ENCODE data around the gene CDK15.

DNA sequence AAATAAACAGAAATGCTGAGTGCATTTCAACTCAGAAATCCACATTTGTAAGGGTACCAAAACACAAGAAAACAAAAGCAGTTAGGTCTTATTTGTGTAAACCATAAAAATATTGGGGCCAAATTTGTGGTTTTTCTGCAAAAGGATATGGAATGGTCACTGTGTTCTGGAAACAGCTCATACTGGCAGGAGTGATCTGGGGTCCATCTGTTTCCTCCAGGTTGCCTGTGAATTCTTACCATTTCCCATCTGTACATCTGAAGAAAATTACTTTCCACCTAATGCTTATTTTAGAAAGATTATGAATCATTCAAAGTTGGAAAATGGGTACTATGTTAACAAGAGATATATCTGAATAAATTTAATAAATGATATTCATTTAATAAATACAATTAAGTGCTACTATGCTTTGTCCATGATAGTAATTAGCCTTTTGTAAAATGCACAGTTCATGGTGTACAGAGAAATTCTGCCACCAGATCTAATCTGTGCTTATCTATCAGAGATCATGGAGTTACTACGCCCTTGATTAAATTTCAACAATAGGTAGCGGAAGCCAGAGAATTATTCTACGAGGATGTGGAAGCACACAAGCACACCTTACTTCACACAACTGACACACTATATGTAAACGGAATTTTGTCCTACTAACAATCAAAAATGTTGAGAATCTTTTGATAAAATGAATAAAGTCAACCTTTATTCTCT lies 36.5 kb upstream of the CDK15 start:
- TF ChIP-seq POLR2A (IDR thresholded peaks at IDR 0.05), result no peak
- TF ChIP-seq, protein P1, sequence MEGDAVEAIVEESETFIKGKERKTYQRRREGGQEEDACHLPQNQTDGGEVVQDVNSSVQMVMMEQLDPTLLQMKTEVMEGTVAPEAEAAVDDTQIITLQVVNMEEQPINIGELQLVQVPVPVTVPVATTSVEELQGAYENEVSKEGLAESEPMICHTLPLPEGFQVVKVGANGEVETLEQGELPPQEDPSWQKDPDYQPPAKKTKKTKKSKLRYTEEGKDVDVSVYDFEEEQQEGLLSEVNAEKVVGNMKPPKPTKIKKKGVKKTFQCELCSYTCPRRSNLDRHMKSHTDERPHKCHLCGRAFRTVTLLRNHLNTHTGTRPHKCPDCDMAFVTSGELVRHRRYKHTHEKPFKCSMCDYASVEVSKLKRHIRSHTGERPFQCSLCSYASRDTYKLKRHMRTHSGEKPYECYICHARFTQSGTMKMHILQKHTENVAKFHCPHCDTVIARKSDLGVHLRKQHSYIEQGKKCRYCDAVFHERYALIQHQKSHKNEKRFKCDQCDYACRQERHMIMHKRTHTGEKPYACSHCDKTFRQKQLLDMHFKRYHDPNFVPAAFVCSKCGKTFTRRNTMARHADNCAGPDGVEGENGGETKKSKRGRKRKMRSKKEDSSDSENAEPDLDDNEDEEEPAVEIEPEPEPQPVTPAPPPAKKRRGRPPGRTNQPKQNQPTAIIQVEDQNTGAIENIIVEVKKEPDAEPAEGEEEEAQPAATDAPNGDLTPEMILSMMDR (IDR thresholded peaks at IDR 0.05), result no peak

Data from gastroesophageal sphincter (tissue), 3 donors.